Cardiac septum (tissue), 1 donor: ENCODE measurements around the gene CPLANE1. TPM values are rescaled to one million over a fixed set of nuclear protein-coding genes. Genes with fewer than 3 reads are reported as not detected.
"Not testable (repeated sequence)": the region's sequence is repeated elsewhere in the genome, so short reads cannot be mapped to it uniquely, and the experiment has no call there.

Experiments
- DNase-seq: peaks from one replicate; pipeline ENCODE4 v3.0.0-alpha.2; 2020; ENCODE audit warnings: low spot score
- intact Hi-C: fragments of 100-400 bp; cut with DNase I; formaldehyde crosslinking; loops from one replicate; pipeline ENCODE4 v1.14.0; 2022
- total RNA-seq: library from RNA; stranded (reverse); fragmentation: NEBNext Ultra II Directional; extraction: Animal tissue kit (Norgen Biotek cat#: 25700); gene quantifications from one replicate; pipeline ENCODE4 v1.2.1, GENCODE V29; 2021
- donor health status: DM: no; HTN: no; CAD: no.

Gene CPLANE1
- total RNA-seq, 1 donor from 2014 or later: 9.9 TPM

GRCh38 chr5:37146896-37147295 lies 102.3 kb downstream of the CPLANE1 start:
- intact Hi-C loops: no loop called here
- DNase-seq: no peak

- intact Hi-C loops: no loop called here
- no peak for DNase-seq
Measured at GRCh38 chr5:37136694-37137093, 112.5 kb downstream of the CPLANE1 start.

- intact Hi-C loops, DNase-seq: not testable (repeated sequence)
Measured at GRCh38 chr5:37135312-37135711, 113.9 kb downstream of the CPLANE1 start.

GRCh38 chr5:37133939-37134338 lies 115.2 kb downstream of the CPLANE1 start:
- no peak for DNase-seq
- intact Hi-C loops: no loop called here

GRCh38 chr5:37132646-37133045 lies 116.5 kb downstream of the CPLANE1 start:
- DNase-seq: no peak
- intact Hi-C loops: no loop called here

GRCh38 chr5:37121465-37121864 lies 127.7 kb downstream of the CPLANE1 start:
- intact Hi-C loops: no loop called here
- DNase-seq: no peak

GRCh38 chr5:37121027-37121426 lies 128.1 kb downstream of the CPLANE1 start:
- intact Hi-C loops: no loop called here
- DNase-seq: no peak

- no peak for DNase-seq
- intact Hi-C loops: no loop called here
Measured at GRCh38 chr5:37120270-37120669, 128.9 kb downstream of the CPLANE1 start.

GRCh38 chr5:37116359-37116758 lies 132.8 kb downstream of the CPLANE1 start:
- DNase-seq: no peak
- intact Hi-C loops: no loop called here

GRCh38 chr5:37112383-37112991 lies 136.7 kb downstream of the CPLANE1 start:
- DNase-seq: no peak
- intact Hi-C loops: no loop called here

- intact Hi-C loops: no loop called here
- no peak for DNase-seq
Measured at GRCh38 chr5:37111426-37112382, 137.5 kb downstream of the CPLANE1 start.

- DNase-seq: no peak
- intact Hi-C loops: no loop called here
Measured at GRCh38 chr5:37110135-37110534, 139.0 kb downstream of the CPLANE1 start.

- no peak for DNase-seq
- intact Hi-C loops: no loop called here
Measured at GRCh38 chr5:37109338-37109737, 139.8 kb downstream of the CPLANE1 start.

- DNase-seq: no peak
- intact Hi-C loops: no loop called here
Measured at GRCh38 chr5:37103302-37103701, 145.9 kb downstream of the CPLANE1 start.

- DNase-seq, intact Hi-C loops: not testable (repeated sequence)
Measured at GRCh38 chr5:37099267-37099666, 149.9 kb downstream of the CPLANE1 start.

GRCh38 chr5:37093795-37094194 lies 155.4 kb downstream of the CPLANE1 start:
- intact Hi-C loops, DNase-seq: not testable (repeated sequence)

GRCh38 chr5:37090781-37091180 lies 158.4 kb downstream of the CPLANE1 start:
- intact Hi-C loops: no loop called here
- DNase-seq: no peak

GRCh38 chr5:37090123-37090726 lies 159.0 kb downstream of the CPLANE1 start:
- intact Hi-C loops: no loop called here
- DNase-seq: no peak

GRCh38 chr5:37088009-37088408 lies 161.2 kb downstream of the CPLANE1 start:
- DNase-seq: no peak
- intact Hi-C loops: no loop called here

- intact Hi-C loops: no loop called here
- no peak for DNase-seq
Measured at GRCh38 chr5:37086466-37087173, 162.6 kb downstream of the CPLANE1 start.
